Measurements from ENCODE around the gene OTUB2.

OTUB2 gene

GRCh38 chr14:93997082-93997481 is 29.1 kb upstream of the OTUB2 start, which contains the start of gene CCDC197:
Gene CCDC197, plus strand, starts transcription at chr14:93997301. Its CDS starts 831 bp downstream, at chr14:93998132.
- DNase-seq (ENCODE audit: low read depth), result no peak

- no peak for DNase-seq (ENCODE audit: low read depth)
Measured at GRCh38 chr14:93997916-93998870, 27.9 kb upstream of the OTUB2 start.

- no peak for DNase-seq (ENCODE audit: low read depth)
Measured at GRCh38 chr14:93998871-93999403, 27.2 kb upstream of the OTUB2 start.

GRCh38 chr14:93999573-93999972 is 26.6 kb upstream of the OTUB2 start:
- DNase-seq (ENCODE audit: low read depth), result no peak

GRCh38 chr14:94000267-94000666 is 25.9 kb upstream of the OTUB2 start:
- no peak for DNase-seq (ENCODE audit: low read depth)

- no peak for DNase-seq (ENCODE audit: low read depth)
Measured at GRCh38 chr14:94001016-94001415, 25.1 kb upstream of the OTUB2 start.

GRCh38 chr14:94001501-94002396 is 24.4 kb upstream of the OTUB2 start:
- peak; percentile 19 for DNase-seq (ENCODE audit: low read depth)

GRCh38 chr14:94003397-94003796 is 22.7 kb upstream of the OTUB2 start:
- no peak for DNase-seq (ENCODE audit: low read depth)

GRCh38 chr14:94004015-94004414 is 22.1 kb upstream of the OTUB2 start:
- no peak for DNase-seq (ENCODE audit: low read depth)

- DNase-seq (ENCODE audit: low read depth), result no peak
Measured at GRCh38 chr14:94005324-94006073, 20.6 kb upstream of the OTUB2 start.

- DNase-seq (ENCODE audit: low read depth), result no peak
Measured at GRCh38 chr14:94008234-94008633, 17.9 kb upstream of the OTUB2 start.

- DNase-seq (ENCODE audit: low read depth), result no peak
Measured at GRCh38 chr14:94009767-94010166, 16.4 kb upstream of the OTUB2 start.

GRCh38 chr14:94010625-94011024 is 15.5 kb upstream of the OTUB2 start:
- DNase-seq (ENCODE audit: low read depth), result no peak

- no peak for DNase-seq (ENCODE audit: low read depth)
Measured at GRCh38 chr14:94011795-94012194, 14.3 kb upstream of the OTUB2 start.

GRCh38 chr14:94014382-94014781 is 11.8 kb upstream of the OTUB2 start:
- DNase-seq (ENCODE audit: low read depth), result no peak

GRCh38 chr14:94015223-94015622 is 10.9 kb upstream of the OTUB2 start:
- no peak for DNase-seq (ENCODE audit: low read depth)

- DNase-seq (ENCODE audit: low read depth), result no peak
Measured at GRCh38 chr14:94016446-94016976, 9.6 kb upstream of the OTUB2 start.

- no peak for DNase-seq (ENCODE audit: low read depth)
Measured at GRCh38 chr14:94018308-94018707, 7.8 kb upstream of the OTUB2 start.

GRCh38 chr14:94019329-94019728 is 6.8 kb upstream of the OTUB2 start:
- DNase-seq (ENCODE audit: low read depth), result no peak

- no peak for DNase-seq (ENCODE audit: low read depth)
Measured at GRCh38 chr14:94020267-94020666, 5.9 kb upstream of the OTUB2 start.

- DNase-seq (ENCODE audit: low read depth), result no peak
Measured at GRCh38 chr14:94021001-94021400, 5.1 kb upstream of the OTUB2 start.

Data from T follicular helper cell (primary cell).